Astrocyte (in vitro differentiated cells and primary cell): ENCODE measurements around the gene TFF1.

Experiments used
- CTCF ChIP-seq: IDR thresholded peaks from 2 replicates; pipeline ENCODE4 v1.5.1; 2011; ENCODE audit warnings: low read depth, mild to moderate bottlenecking, inconsistent platforms, low read length, moderate library complexity; ENCODE audit not compliant: insufficient read depth
- EZH2 ChIP-seq: IDR thresholded peaks from 2 replicates; pipeline ENCODE4 v1.6.1; 2012; ENCODE audit warnings: mild to moderate bottlenecking, low read length, inconsistent platforms; ENCODE audit not compliant: insufficient read depth

GRCh38 chr21:42400525-42400924, 34.2 kb upstream of the TFF1 start:
- TF ChIP-seq CTCF (no peak), EZH2 (no peak)
